HL-60 (cell line): ENCODE data around the gene POR.

Source experiments
- POLR2AphosphoS5 ChIP-seq: IDR thresholded peaks from 2 replicates; pipeline ENCODE4 v1.6.1; 2012; ENCODE audit warnings: low read depth
- REST ChIP-seq: IDR thresholded peaks from 2 replicates; pipeline ENCODE4 v1.6.1; 2012; ENCODE audit warnings: low read depth; ENCODE audit not compliant: insufficient replicate concordance
- TF ChIP-seq, protein P1 (sequence below): IDR thresholded peaks from one replicate; pipeline ENCODE4 v1.5.1; 2011; ENCODE audit warnings: low read length, control low read depth, inconsistent platforms; ENCODE audit not compliant: insufficient read depth

DNA sequence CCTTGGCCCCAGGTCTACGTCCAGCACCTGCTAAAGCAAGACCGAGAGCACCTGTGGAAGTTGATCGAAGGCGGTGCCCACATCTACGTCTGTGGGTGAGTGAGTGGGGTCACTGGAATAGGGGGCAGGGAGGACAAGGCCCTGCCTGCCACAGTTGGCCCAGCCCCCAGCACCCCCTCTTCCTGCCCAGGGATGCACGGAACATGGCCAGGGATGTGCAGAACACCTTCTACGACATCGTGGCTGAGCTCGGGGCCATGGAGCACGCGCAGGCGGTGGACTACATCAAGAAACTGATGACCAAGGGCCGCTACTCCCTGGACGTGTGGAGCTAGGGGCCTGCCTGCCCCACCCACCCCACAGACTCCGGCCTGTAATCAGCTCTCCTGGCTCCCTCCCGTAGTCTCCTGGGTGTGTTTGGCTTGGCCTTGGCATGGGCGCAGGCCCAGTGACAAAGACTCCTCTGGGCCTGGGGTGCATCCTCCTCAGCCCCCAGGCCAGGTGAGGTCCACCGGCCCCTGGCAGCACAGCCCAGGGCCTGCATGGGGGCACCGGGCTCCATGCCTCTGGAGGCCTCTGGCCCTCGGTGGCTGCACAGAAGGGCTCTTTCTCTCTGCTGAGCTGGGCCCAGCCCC lies 71.3 kb downstream of the POR start:
- TF ChIP-seq, protein P1, sequence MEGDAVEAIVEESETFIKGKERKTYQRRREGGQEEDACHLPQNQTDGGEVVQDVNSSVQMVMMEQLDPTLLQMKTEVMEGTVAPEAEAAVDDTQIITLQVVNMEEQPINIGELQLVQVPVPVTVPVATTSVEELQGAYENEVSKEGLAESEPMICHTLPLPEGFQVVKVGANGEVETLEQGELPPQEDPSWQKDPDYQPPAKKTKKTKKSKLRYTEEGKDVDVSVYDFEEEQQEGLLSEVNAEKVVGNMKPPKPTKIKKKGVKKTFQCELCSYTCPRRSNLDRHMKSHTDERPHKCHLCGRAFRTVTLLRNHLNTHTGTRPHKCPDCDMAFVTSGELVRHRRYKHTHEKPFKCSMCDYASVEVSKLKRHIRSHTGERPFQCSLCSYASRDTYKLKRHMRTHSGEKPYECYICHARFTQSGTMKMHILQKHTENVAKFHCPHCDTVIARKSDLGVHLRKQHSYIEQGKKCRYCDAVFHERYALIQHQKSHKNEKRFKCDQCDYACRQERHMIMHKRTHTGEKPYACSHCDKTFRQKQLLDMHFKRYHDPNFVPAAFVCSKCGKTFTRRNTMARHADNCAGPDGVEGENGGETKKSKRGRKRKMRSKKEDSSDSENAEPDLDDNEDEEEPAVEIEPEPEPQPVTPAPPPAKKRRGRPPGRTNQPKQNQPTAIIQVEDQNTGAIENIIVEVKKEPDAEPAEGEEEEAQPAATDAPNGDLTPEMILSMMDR = no peak
- TF ChIP-seq REST (no peak), POLR2AphosphoS5 (no peak)
